ENCODE data around the gene PPP3CA.

Gene PPP3CA

DNA sequence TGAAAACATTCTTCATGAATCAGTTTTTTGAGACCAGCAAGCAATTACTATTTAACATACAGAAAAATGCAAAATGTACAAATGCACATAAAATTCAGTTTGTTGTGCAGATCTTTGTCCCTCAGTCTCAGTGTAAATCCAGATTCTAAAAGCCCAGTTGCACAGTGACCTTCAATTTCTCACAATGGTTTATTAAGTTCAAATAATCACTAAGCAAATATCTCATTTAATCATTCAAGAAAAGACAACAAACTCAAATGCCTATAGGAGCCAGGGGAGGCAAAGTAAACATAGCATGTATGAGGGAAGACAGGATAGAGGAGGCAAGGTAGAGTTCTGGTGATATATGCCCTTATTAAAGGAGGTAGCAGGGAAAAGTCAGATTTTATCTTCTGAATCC is 82.8 kb downstream of the PPP3CA start:
- CTCF ChIA-PET = no interaction called here
- POLR2A ChIA-PET = no interaction called here
- no peak overlapping the region for H3K4me3 ChIP-seq (ENCODE audit: low read depth, low read length)
- TF ChIP-seq, protein P1, sequence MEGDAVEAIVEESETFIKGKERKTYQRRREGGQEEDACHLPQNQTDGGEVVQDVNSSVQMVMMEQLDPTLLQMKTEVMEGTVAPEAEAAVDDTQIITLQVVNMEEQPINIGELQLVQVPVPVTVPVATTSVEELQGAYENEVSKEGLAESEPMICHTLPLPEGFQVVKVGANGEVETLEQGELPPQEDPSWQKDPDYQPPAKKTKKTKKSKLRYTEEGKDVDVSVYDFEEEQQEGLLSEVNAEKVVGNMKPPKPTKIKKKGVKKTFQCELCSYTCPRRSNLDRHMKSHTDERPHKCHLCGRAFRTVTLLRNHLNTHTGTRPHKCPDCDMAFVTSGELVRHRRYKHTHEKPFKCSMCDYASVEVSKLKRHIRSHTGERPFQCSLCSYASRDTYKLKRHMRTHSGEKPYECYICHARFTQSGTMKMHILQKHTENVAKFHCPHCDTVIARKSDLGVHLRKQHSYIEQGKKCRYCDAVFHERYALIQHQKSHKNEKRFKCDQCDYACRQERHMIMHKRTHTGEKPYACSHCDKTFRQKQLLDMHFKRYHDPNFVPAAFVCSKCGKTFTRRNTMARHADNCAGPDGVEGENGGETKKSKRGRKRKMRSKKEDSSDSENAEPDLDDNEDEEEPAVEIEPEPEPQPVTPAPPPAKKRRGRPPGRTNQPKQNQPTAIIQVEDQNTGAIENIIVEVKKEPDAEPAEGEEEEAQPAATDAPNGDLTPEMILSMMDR (IDR thresholded peaks at IDR 0.05; ENCODE audit: insufficient read depth, low read length, missing control alignments) = no peak
- DNase-seq (ENCODE audit: low read depth, low spot score) = no peak

GRCh38 chr4:101262683-101263082 is 84.6 kb downstream of the PPP3CA start:
- H3K4me3 ChIP-seq (ENCODE audit: low read depth, low read length) = no peak overlapping the region
- CTCF ChIA-PET = no interaction called here
- no peak for DNase-seq (ENCODE audit: low read depth, low spot score)
- POLR2A ChIA-PET = no interaction called here
- TF ChIP-seq, protein P1 (IDR thresholded peaks at IDR 0.05; ENCODE audit: insufficient read depth, low read length, missing control alignments) = no peak

GRCh38 chr4:101259876-101260275 is 87.5 kb downstream of the PPP3CA start:
- no peak for DNase-seq (ENCODE audit: low read depth, low spot score)
- CTCF ChIA-PET = no interaction called here
- TF ChIP-seq, protein P1 (IDR thresholded peaks at IDR 0.05; ENCODE audit: insufficient read depth, low read length, missing control alignments) = no peak
- POLR2A ChIA-PET = no interaction called here
- H3K4me3 ChIP-seq (ENCODE audit: low read depth, low read length) = no peak overlapping the region

DNA sequence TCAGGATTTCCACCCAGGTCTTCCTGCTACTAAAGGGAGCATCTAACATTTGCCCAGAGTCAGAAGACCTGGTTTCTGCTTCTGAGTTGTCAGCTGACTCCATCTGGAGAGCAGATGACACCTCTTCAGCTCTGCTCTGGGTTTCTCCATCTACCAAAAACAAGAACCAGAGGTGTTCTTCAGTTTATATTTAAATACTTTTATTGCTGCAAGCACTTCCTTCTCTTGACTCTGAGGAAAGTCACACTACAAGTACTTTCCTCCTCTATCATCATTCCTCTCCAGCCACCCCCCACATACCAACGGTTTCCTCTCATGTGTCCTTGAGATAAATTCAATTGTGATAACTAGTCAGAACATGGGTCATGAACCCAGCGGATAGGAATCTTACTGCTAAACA is 88.4 kb downstream of the PPP3CA start:
- CTCF ChIA-PET = no interaction called here
- H3K4me3 ChIP-seq (ENCODE audit: low read depth, low read length) = no peak overlapping the region
- no peak for DNase-seq (ENCODE audit: low read depth, low spot score)
- POLR2A ChIA-PET = no interaction called here
- TF ChIP-seq, protein P1 (IDR thresholded peaks at IDR 0.05; ENCODE audit: insufficient read depth, low read length, missing control alignments) = no peak

DNA sequence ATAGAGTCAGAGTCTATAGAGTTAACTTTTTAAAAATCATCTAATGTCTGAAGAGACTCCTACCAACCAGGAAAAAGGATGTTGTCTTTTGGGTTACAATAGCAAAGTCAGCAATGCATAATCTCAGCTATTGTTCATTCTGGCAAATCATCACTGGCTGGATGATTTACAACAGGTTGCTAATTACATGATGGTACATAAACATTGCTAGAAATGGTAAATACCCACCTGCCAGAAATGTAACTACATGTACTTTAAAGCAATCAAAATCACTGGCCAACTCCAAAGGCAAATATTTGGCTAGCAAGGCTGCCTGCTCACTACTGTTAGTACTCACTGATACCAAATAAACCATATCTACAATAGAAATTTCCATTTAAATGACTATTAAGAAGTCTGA is 91.1 kb downstream of the PPP3CA start:
- TF ChIP-seq, protein P1 (IDR thresholded peaks at IDR 0.05; ENCODE audit: insufficient read depth, low read length, missing control alignments) = no peak
- H3K4me3 ChIP-seq (ENCODE audit: low read depth, low read length) = no peak overlapping the region
- POLR2A ChIA-PET = no interaction called here
- CTCF ChIA-PET = no interaction called here
- DNase-seq (ENCODE audit: low read depth, low spot score) = no peak

- DNase-seq (ENCODE audit: low read depth, low spot score) = no peak
- TF ChIP-seq, protein P1 (IDR thresholded peaks at IDR 0.05; ENCODE audit: insufficient read depth, low read length, missing control alignments) = no peak
- no peak overlapping the region for H3K4me3 ChIP-seq (ENCODE audit: low read depth, low read length)
- CTCF ChIA-PET = no interaction called here
- POLR2A ChIA-PET = no interaction called here
These were observed 92.5 kb downstream of the PPP3CA start for GRCh38 chr4:101254776-101255175.
